Stimulated activated CD8-positive, alpha-beta memory T cell treated with anti-CD3 and anti-CD28 coated beads, Interleukin-4, amount 100 ng/mL, for 4 hours (primary cell): ENCODE measurements around the gene LARP1.
"Not testable (repeated sequence)": the region's sequence is repeated elsewhere in the genome, so short reads cannot be mapped to it uniquely, and the experiment has no call there.

Source experiments
- DNase-seq, 2 donors: peaks; one replicate each; pipeline ENCODE4 v3.0.0-alpha.2; 2020; ENCODE audit warnings: low read depth in 2 of 2, low spot score in 1 of 2

The LARP1 gene

GRCh38 chr5:154759868-154760267, 4.7 kb downstream of the LARP1 start:
- DNase-seq: not testable (repeated sequence)

DNA sequence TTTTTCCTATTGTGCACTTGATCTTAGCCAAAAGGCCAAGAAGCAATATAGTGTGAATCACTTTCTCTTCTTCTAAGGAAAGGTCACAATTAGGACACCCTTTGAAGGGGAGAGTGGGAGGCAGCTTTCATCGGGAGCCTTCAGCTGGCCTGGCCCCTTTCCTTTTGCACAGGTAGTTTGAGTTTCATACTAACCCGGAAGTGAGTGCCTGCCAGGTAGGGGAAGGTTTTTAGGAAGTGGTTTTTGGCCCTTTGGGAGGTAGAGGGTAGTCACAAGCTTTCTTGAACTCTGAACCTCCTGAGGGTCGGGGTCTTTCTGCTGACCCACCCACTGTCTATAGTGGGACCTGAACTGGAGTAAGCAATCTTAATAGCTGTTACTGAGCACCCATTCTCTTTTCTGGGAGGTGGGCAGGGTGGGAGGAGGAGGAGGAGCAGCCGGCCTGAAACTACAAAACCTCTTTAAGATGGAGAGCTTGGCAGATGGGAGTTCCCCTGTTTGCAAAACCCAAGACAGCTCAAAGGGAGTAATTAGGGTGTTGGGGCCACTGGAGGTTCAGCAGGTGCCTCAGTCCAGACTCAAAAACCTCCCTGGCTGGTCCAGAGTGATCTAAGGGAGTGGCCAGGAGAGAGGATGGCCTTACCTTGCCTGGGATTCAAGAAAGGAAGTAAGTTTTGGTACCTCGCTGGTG, 6.0 kb downstream of the LARP1 start:
- DNase-seq: no peak

GRCh38 chr5:154762261-154762660, 7.1 kb downstream of the LARP1 start:
- no peak for DNase-seq

- no peak for DNase-seq
These were observed 7.5 kb downstream of the LARP1 start for GRCh38 chr5:154762700-154763099.

DNA sequence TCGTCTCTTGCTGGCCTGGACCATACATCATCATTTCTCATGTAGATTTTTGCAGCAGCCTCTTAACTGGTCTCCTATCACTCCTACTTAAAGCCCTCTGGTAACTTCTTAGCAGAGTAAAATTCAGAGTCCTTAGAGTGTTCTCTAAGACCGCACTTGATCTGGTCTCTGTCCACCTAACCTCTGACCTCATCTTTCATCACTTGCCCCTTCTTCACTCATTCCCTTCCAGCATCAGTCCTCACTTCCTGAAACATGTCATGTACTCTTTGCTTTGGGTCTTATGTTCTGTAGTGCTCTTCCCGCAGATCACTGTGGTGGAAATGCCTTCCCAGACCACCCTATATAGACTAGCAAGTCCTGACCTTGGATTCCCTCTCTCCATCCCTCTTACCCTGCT, 9.8 kb downstream of the LARP1 start:
- no peak for DNase-seq

DNA sequence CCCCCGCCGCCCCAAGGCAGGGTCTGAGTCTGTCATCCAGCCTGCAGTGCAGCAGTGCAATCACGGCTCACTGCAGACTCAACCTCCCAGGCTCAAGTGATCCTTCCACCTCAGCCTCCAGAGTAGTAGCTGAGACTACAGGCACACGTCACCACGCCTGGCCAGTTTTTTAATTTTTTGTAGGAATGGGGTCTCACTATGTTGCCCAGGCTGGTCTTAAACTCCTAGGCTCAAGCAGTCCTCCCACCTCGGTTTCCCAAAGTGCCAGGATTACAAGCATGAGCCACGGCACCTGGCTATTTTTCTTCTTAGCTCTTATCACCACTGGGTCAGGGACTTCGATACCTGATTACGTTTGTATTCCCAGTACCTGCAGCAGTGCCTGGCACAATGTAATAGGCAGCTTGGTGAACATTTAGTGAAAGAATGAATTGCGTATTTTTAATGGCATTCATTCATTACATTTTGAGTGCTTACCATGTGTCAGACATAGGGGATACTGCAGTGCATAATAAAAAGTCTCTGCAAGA, 10.3 kb downstream of the LARP1 start:
- DNase-seq: no peak

GRCh38 chr5:154766558-154767281, 11.5 kb downstream of the LARP1 start:
- no peak for DNase-seq

DNA sequence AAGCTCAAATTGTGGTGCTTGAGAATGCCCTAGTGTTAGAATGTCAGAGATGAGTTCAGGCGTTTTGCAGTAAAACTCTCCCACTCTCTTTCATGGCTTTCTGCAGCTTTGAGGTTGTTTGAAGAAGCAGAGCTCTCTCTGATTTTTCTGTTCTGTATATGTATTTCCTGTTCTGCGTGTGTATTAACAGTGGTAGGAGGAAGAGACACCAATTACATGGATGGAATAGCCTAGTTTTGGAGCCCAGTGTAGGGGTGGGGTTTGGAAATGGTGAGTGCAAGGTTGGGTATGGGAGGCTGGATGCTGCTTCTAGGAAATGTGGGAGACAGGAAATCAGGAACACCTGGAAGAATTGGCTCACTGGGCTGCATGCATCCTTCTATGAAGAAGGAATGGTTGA, 12.4 kb downstream of the LARP1 start:
- no peak for DNase-seq

- DNase-seq: no peak
These were observed 13.0 kb downstream of the LARP1 start for GRCh38 chr5:154768207-154768606.

DNA sequence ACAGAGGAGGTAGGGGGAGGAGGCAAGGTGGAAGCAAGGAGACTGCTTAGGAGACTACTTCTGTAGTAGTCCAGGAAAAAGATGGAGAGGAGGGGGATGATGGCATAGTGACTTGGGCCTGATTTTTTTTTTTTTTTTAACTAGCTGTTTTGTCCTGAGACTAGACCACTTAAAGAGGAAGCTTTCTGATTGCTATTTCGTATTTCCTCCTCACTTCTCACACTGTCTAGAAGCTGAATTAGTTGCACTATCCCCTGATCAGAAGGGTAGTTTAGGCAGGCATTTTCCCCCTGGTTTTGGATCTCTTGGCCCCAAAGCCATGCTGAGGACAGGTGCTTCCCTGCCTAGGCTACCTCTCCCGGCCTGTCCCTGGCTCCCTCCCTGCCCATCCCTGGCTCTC, 14.9 kb downstream of the LARP1 start:
- DNase-seq: no peak

DNA sequence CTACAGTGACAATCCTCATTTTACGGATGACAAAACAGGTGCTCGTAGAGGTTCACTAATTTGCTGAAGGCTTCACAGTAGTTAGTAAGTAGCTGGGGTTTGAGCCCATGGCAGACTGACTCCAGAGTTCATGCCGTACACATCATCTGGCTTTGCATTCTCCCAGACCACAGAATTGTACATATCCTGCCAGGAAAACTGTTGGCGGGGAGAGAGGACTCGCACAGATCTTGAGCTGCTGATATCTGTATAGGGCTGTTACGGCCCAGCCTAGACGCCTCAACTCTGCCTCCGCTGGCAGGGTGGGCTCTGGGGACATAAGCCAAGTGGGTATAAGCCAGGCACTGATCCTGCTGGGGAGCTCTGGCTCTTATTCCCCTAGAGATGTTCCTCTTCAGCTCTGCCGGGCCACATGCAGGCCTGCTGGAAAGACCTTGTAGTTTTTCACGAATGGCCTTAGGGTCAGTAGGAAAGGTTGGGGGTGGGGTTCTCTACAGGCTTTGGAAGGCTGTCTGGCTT, 16.3 kb downstream of the LARP1 start:
- no peak for DNase-seq

- DNase-seq: no peak
These were observed 18.1 kb downstream of the LARP1 start for GRCh38 chr5:154773326-154773725.

DNA sequence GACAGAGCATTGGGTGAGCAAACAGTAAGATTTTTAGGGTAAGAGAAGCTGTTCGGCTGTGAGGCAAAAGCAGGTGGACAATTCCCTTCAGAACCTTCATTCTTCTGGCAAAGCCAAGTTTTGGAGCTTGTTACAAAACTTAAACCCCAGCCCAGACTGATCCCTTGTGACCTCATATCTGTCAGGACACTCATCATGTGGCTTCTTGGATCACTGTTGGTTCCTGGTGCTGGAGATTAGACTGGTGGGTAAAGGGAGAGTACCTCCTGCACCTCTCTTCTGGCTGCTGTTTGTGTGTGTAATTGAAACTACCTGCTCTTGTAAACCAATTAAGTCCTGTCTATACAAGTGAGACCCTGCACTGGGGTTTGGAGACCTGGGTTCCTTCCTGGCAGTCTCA, 21.0 kb downstream of the LARP1 start:
- no peak for DNase-seq

GRCh38 chr5:154778534-154778933, 23.4 kb downstream of the LARP1 start:
- DNase-seq: no peak

DNA sequence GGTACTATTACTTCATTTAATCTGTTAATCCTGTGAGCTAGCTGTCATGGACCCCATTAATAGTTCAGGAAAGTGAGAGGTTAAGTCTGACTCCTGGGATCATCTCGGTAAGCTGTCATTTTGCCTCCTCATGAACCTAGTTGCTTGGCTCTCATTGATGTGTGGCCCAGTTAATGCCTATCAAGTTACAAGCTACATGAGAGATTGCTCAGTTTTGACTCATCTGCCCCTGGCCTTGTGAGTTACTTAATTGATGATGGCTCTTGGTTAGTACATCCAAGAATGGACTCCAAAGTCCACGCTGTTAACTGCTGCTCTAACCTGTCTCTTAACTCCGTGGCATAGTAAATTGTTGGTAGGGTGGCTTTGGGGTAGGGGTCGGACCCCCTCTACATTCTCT, 23.9 kb downstream of the LARP1 start:
- no peak for DNase-seq

GRCh38 chr5:154780128-154780527, 25.0 kb downstream of the LARP1 start:
- DNase-seq: no peak

GRCh38 chr5:154782326-154782725, 27.1 kb downstream of the LARP1 start:
- no peak for DNase-seq

DNA sequence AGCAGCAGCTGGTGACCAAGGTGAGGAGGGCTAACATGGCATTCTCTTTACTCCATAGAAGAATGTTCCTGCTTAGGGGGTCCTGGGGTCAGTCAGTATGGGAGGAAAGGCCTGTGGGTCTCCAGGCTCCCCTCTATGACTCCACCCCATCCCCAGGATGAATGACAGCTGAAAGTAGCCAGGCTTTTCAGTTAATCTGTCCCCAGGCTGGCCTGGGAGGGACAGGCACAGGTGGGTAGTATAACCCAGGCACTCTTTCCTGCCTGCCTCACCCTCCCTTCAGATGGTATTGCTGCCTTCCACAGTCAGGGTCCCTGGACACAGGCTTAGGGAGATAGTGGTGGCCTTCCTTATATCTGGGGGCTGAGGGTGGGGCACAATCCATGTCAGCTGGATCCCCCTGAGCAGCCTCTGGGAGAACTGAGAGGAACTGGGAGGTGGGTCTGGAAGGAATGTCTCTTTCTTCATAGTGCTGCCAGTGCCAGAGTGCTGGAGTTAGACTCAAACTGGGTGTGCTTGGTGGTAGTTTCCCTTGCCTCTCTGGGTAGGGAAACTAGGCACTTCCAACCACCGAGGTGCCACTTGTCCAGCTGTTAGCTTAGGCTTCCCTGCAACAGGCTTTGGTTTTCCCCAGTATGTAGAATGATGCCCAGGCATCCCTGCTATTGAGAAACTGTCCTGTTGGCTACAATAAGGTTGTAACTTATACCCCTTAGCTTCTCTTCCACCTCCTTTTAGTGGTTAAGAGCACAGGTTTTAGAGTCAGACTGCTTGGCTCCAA, 27.8 kb downstream of the LARP1 start:
- no peak for DNase-seq

DNA sequence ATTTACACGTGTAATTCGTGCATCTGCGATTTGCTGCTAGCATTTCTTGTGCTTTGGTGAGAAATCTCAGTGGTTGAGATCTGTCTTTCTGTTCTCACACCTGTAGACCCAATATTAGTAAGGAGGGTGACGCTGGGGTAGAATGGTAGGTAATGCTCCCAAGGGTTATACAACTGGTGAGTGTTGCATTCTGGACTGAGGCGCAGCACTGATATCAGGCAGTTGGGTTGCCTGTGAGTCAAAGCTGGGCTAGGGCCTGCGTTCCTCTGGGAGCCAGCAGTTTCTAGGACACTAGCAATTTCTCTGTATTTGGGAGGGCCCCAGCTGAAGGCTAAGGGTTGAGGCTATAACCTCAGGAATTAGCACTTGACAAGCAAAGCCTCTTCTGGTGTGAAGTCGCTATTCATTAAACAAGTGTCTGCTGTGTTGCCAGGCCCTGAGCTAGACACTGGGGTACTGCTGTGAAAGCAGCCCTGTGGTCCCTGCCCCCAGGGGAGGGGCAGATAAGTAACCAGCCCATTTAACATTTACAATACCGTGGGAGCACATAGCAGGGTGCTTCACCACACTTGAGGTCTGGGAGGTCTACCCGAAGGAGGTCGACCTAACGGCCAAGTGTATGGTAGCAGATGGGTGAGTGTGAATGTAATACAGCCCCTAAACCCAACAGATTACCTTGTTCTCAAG, 28.7 kb downstream of the LARP1 start:
- DNase-seq: no peak

GRCh38 chr5:154784856-154785255, 29.7 kb downstream of the LARP1 start:
- DNase-seq: no peak

GRCh38 chr5:154786414-154786813, 31.2 kb downstream of the LARP1 start:
- no peak for DNase-seq
